IPS DF 4.7 (cell line): Measurements from ENCODE around the gene CADM2.

Source experiments
- DNase-seq: peaks from one replicate; pipeline ENCODE4 v3.0.0-alpha.2; 2013; ENCODE audit warnings: low spot score; ENCODE audit errors: extremely low read depth

CADM2 gene

DNA sequence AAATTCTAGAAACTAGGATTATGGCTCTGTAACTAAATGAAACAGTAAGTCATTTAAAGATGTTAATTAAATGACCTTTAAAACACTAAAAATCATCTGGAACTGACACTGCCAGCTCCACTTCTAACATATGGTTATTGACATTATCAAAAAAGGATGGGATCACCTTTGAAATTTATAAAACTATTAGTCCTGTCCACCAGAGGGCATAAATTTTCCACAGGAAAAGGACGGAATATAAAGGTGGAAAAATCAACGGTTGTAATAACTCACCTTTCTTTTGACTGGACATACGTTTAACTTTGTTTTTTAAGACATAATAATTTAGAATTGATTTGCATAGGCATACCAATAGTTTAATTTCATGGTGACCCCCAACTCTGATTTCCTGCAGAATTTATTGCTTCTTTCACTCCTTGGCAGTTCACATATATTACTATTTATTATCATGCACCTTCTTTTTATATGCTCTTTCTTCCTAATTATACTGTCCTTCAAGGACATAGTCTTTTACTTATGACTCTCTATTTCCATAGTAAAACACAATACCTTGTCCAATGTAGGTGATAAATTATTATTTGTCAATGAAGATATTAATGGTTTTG is 345.7 kb downstream of the CADM2 start:
- DNase-seq = no peak

DNA sequence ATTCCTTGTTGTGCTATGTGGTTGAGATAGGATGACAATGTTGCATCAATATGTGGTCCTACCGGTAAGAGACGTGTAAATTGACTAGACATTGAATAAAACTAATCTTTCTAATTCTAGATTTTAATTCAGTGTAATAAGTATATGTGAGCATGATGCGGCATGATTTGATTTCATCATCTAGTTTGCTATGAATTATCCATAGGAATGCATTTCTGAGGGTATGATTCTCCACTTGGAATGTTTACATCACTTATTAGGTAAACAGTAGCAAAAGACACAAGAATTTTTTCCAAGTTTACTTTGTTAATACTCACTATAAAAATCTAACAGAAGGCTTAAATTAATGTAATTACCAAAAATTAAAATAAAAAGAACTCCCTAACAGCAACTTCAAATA is 353.5 kb downstream of the CADM2 start:
- no peak for DNase-seq

DNA sequence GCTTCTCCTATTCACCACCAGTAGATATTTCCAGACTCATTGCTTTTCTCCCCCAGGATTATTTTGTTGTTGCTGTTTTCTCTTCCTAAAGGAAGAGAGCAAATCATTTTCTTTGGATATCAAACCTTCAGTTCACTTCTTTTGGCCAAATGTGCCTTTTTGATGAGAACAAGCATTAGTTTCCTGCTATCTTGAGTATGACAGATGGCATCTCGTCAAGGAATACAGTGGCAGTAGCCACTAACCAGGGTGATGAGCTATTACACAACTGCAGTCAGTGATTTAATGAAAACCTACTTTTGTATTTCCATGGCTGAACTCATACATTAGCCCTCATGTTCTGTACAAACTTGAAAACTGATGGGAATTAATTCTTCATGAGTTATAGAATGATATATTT is 354.6 kb downstream of the CADM2 start:
- no peak for DNase-seq

DNA sequence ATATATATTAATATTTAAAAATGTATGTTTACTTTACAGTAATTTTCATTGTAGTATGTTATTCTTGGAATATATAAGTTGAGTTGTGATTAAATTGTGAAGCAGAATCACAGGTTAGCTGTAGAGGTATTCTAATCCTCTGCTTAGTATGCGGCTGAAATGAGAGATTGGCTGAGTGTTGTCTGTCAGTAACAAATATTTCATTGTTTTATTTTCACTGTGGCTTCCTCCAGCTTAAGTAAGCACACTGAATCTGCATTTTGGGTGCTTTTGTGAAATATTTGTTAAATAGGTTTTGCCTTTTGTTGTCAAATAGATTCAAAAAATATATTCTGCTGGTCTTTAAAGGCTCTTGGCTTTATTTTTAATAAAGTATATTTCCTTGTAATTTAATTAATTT is 357.5 kb downstream of the CADM2 start:
- DNase-seq = no peak

DNA sequence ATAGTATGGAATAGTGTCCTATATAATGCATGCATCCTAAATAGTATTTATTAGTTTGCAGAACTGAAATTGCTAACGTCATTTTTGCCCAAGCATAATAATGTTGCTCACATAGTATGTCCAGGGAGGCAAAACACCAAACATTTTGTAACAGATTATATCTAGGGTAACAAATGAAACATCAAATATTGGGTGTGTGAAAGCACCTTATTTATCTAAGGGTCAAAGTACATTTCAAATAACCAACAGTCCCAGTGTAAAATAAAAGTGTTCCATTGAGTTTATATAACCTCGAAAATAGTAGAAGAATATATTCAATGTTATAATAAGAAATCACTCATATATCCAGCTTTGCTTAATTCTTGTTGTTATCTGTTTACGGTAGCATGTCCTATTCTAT is 363.1 kb downstream of the CADM2 start:
- no peak for DNase-seq

DNA sequence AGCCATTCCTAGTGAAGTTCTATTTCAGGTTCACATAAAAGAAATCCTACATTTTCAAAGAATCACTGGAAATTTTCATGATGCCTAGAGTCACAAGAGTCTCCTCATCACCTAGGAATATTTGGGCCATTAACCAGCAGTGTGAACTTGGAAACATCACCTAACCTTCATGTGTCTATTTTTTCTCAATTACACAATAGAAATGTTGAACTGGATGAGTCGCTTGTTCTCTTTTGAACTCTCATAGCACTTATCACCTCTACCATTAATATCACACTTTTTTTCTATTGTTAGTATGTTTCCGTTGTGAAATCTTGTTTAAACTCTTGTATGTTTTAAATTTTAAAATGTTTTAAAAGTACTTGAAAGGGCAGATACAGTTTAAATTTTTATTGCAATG is 371.3 kb downstream of the CADM2 start:
- DNase-seq = no peak

DNA sequence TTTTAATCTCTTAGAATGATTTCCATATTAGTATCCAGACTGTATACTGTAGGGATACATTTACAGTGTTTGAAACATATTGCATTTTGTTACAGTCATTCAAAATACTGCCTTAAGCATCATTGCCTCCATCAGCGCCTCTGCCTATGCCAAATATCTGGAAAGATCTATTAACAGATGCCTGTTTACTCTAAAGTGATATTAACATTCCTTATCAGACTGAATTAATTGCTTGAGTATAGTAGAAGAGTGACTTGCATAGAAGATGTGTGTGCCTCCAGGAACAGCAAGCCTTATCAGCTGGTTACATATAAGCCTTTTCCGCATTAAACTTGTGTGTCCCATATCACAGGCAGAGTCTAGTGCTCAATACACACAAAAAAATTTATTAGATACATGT is 379.1 kb downstream of the CADM2 start:
- no peak for DNase-seq

DNA sequence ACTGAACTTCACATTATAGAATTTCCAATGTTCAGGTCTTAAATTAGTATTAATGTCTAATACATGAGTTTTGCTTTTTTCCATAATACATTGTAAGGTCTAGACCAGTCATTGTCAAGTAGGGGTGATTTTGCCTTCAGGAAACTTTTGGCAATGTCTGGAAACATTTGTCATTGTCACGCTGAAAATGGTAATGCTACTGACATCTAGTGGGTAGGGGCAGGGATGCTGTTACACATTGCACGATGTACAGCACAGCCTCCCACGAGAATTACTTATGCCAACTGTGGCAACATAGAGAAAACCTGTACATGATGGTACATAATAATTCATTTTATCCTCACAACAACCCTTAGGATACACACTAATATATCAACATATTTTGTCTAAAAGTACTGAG is 384.1 kb downstream of the CADM2 start:
- DNase-seq = peak; percentile 7

DNA sequence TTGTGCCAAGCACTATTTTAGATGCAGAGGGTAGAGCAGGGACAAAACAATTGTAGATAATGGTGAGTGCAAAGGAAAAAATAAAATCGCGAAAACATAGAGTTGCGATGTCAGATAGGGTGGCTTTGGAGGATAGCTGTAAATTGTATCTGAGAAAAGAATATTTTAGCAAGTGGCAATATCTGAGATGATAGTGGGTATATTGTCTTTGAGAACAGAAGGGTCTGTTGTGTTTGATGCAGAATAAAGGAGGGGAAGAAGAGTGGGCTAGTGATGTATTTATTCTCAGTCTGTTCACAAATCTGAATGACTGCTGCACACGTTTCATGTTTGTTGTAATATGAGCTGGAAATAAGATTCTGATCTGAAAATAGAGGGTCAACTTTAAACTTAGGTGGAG is 396.8 kb downstream of the CADM2 start:
- DNase-seq = no peak

DNA sequence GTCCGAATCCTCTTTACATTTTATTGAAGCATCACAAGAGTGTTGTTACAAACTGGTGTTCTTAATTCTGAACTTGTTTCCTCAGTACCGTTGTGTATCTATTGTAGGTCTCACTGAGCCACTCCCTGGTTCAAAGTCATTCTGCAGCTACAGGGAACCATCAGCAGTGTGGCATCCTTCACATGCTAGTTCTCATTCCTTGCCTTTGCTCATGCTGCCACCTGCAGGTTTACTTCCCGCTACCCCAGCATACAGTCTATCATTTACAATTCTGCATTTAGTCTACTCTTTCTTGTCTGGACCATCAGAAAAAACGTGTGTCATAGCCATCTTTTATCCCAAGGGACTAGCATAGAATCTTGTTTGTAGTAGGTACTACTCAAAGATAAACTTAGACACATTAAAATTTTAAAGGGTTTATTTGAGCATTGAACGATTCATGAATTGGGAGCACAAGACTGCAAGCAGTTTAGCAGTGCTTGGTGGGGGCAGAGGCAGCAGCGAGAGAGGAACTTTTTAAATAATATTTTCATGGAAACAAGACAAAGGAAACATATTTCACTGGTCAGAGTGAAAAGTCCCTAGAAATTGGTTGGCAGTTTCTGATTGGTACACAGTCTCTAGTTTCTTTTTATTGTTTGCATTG is 402.1 kb downstream of the CADM2 start:
- DNase-seq = peak; percentile 53

DNA sequence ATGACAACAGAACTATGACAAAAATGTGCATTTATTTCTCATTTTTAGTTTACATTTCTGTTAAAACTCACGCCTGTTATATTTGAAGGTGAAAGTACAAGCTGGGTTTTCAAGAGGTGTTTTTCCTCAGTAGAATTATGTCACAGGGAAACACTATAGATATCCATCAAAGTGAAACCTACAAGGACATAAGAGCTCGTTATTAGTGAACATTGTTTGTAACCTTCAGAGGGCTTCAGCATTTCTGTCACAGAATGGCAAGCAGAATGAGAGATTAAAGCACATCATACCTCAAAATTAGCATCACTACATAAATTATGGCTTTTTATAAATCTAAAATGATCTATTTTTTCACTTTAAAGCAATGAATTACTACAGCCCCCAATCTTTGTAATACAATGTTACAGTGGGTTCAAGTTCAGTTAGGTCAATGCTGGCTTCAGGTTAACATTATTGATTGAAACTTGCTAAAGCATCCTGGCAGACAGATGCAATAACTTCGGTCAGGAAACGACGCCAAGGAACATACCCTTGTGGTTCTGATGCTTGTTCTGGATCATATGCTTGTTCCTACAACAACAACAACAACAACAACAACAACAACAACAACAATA is 405.6 kb downstream of the CADM2 start:
- DNase-seq = no peak

DNA sequence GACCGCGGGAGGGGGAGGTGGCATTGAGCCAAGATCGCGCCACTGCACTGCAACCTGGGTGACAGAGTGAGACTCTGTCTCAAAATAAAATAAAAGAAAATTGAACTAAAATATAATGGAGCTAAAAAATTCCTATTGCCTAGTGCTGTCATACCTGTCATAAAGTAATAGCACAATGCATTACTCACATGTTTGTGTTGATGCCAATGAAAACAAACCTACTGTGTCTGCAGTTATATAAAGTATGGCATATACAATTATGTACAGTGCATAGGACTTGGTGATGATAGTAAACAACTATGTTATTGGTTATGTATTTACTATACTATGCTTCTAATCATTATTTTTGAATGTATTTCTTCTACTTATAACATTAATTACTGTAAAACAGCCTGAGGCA is 411.6 kb downstream of the CADM2 start:
- no peak for DNase-seq

DNA sequence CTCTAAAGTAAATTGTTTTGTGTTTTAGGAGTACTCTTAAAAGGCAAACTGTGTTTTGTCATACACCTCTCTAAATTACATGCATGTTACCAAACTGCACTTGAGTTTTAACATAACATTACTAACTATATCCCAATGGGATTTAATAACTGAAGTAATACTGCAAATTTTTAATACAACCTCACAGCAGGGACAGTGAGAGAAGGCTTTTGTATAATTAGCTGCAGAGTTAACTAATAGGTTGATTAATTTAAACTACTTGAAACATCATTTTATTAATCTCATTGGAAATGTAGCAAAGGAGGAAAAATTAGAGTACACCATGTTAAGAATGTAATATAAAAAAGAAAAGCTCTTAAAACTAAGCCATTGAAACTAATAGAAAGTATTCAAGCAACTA is 417.3 kb downstream of the CADM2 start:
- DNase-seq = no peak

DNA sequence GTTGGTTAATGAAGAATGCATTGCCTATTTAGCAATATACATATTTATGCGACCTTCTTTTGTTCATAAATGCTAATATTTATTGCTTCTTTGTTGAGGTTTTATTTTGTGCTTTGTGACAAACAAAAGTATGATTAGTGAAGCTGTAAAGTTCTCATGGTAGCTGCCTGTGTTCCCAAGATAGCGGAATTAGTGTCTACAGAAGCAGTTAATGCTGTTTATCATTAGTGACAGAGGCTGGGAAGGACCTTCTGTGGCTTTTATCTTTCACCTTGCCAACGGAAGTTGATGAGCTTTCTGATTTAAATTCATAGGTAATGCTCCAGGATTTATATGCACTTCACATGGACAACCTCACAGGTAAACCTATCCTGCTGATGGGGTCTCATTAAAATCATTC is 418.3 kb downstream of the CADM2 start:
- no peak for DNase-seq

DNA sequence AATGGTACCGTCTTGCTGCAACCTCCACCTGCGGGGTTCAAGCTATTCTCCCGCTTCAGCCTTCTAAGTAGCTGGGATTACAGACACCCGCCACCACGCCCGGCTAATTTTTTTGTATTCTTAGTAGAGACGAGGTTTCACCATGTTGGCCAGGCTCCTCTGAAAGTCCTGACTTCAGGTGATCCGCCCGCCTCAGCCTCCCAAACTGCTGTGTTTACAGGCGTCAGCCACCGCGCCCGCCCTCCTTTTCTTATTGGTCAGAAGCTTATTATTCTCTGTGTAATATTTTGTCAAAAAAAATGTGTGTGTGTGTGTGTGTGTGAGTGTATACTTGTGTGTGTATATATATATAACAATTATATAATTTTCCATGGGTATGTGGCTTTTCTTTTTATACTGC is 425.6 kb downstream of the CADM2 start:
- DNase-seq = no peak

DNA sequence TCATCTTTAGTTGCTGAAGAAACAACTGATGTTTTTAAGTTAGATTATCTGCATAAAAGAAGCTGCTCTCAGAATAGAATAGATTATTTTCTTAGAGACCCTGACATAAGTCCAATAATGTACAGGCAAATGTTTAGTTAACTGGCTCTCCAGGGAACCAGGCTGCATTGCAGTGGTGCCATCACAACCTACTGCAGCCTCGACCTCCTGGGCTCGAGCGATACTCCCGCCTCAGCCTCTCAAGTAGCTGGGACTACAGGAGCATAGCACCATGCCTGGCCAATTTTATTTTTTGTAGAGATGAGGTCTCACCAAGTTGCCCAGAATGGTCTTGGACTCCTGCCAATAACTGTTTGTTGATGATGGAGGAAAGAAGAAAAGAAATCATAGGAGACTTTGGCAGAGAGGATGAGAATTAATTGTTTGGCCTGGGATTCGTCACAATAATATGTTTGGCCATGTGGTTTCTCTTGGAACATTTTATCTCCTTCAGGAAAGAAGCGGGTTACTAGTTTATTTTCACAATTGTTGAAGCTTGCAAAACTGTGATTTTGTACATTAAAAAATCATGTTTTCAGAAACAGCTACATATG is 429.2 kb downstream of the CADM2 start:
- no peak for DNase-seq

DNA sequence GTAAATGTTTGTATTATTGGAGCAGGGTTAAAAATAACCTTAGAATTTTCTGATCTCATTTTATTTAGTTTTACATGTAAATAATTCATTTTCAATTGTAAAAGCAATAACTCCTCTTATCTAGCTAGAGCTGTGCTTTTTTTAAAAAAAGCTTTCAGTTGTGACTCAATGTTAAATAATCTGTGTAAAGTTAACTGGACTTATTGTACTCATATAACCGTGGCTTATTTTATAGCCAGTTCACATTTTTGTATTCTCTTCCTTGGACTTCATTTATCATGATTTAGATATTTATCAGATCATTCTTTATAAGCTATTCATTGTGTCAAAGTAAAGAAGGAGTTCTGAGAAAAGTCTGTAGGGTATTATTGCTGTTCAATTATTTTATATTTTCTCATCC is 435.6 kb downstream of the CADM2 start:
- no peak for DNase-seq

DNA sequence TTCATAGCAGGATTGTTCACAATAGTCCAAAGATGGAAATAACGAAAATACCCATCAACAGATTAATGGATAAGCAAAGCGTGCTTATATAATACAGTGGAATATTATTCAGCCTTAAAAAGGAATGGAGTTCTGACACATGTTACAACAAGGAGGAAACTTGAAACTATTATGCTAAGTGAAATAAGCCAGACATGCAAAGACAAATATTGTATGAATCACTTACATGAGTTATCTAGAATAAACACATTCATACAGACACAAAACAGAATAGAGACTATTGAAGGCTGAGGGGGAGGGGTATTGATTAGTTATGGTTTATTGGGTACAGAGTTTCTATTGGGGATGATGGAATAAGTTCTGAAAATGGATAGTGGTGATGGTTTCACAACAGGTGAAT is 438.6 kb downstream of the CADM2 start:
- no peak for DNase-seq

DNA sequence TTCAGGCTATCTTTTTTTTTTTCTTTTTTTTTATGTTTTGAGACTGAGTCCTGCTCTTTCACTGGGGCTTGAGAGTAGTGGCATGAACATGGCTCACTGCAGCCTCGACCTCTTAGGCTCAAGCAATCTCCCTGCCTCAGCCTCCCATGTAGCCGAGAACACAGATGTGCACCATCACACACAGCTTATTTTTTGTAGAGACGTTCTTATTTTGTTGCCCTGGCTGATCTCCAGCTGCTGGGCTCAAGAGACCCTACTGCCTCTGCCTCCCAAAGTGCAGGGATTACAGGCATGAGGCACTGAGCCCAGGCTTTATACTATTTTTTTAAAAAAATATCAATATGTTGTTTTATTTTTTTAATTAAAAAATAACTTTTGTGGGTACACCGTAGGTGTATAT is 467.3 kb downstream of the CADM2 start:
- DNase-seq = no peak

DNA sequence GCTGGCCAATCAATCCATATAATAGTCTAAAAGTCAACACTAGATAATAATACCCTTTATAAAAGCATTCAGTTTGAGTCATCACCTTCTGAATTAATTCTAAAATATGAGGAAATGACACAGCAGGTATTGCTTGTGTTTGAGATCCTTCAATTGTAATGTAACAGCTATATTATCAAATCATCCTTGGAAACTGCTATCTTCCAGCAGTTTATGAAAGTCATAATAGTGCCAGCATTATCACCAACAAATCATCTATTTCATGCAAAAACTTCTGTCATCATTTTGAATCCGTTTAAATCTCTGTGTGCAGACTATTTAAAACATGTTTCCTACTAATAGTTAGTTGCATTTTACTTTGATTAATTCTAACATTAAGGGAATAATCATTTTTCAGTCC is 468.7 kb downstream of the CADM2 start:
- no peak for DNase-seq

DNA sequence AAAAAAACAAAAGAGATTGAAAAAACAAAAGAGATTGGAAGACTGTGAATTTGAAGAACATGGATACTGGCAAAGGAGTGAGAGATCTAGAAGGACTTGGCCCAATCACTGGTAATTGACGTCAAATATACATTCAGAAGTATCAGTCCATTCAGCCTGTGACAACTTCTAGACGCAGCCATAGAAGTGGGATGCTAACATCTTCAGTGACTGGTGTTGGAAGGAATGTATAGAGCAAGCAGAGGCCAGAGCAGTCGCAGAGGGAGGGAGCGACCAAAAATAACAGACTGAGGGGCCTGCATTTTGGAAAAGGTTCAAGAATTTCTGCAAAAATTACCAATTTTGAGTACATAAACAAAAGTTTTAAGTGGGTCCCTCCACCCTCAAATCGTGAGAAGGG is 473.3 kb downstream of the CADM2 start:
- no peak for DNase-seq

DNA sequence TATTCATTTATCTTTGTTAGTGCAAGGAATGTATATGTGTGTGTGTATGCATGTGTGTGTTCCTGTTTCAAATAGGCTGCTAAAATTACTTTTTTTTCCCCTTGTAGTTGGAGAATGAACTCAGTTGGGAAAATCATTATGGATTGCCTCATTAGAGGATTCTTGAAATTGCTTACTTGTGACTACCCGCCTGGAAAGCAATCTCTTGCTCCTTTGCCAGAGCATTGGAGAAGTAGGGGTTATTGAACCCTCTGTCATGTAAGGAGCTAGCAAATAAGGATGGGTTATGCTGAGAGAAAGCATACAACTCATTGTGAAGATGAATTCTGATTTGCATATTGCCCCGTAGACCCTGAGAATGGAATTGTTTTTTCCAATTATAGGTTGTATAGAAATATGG is 474.5 kb downstream of the CADM2 start:
- DNase-seq = no peak
